HG03060 (cell line): ENCODE measurements around the gene SSNA1.

Experiments used
- ATAC-seq: cut with Tn5 transposase; IDR thresholded peaks from one replicate; pipeline ENCODE4 v1.9.1; 2021; ENCODE audit warnings: low read depth, moderate number of reproducible peaks; ENCODE audit not compliant: unreplicated experiment

The SSNA1 gene

DNA sequence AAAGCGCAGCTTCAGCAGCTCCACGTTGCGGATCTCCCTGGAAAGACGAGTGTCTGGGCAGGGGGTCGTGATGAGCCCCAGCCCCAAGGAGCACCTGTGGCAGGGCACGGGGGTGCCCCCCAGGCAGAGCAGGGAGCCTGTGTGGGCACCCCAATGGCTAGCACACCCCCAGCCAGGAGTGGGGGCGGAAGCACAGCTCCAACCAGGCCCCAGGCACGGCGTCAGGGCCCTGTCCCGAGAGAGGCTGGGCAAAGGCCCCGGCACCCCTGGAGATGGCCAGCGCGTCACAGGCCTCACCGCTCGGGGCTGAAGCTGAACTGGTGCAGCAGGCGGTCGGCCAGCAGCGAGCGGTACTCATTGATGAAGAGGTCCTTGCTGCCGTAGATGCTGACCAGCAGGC lies 8.0 kb upstream of the SSNA1 start:
- ATAC-seq = no peak

DNA sequence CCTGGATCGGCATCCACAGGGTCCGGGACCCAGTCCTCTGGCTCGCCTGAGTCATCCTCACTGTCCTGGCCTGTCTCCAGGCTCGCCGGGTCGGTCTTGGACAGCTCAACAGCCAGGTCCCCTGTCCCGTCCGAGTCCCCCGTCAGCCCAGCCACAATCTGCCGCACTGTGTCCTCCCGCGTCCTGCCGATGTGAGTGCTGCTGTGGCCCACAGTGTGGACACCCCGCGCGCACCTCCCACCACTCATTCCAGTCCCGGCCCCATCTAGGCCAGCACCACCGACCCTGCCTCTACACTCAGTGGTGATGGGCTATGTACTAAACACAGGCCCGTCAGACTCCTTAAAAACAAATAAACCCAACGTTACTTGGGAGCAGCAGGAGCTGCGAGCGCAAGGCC lies 6.8 kb upstream of the SSNA1 start:
- ATAC-seq = no peak

DNA sequence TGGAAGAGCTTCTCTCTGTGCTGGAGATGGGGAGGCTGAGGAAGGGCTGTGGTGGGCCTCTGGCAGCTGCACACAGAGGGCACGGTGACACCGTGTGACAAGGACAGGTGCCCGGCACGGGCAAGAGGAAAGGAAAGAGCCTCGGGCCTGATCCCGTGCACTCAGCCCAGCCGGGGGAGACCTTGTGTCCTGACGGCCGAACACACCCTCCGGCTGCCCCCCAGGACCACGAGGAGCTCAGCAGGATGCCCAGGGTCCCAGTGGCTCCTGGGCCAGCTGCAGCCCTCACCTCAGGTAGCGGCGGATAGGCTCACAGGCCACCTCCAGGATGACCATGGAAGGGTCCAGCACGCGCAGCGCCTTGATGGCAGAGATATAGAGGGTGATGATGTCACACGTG lies 5.6 kb upstream of the SSNA1 start:
- ATAC-seq = no peak

DNA sequence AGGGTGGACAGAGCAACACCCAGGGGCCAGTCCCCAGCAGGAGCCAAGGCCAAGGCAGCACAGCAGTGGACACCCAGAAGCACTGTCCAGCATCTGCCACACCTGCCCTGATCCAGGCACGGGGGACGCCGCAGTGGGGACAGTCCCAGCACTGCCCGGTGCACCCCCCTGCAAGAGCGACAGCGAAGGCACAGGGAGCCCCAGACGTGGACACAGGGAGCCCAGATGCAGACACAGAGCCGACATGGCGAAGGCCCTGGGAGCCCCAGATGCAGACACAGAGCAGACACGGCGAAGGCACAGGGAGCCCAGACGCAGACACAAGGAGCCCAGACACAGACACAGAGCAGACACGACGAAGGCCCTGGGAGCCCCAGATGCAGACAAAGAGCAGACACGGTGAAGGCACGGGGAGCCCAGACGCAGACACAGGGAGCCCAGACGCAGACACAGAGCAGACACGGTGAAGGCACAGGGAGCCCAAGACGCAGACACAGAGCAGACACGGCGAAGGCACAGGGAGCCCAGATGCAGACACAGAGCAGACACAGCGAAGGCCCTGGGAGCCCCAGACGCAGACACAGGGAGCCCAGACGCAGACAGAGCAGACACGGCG lies 4.4 kb upstream of the SSNA1 start:
- no peak for ATAC-seq

DNA sequence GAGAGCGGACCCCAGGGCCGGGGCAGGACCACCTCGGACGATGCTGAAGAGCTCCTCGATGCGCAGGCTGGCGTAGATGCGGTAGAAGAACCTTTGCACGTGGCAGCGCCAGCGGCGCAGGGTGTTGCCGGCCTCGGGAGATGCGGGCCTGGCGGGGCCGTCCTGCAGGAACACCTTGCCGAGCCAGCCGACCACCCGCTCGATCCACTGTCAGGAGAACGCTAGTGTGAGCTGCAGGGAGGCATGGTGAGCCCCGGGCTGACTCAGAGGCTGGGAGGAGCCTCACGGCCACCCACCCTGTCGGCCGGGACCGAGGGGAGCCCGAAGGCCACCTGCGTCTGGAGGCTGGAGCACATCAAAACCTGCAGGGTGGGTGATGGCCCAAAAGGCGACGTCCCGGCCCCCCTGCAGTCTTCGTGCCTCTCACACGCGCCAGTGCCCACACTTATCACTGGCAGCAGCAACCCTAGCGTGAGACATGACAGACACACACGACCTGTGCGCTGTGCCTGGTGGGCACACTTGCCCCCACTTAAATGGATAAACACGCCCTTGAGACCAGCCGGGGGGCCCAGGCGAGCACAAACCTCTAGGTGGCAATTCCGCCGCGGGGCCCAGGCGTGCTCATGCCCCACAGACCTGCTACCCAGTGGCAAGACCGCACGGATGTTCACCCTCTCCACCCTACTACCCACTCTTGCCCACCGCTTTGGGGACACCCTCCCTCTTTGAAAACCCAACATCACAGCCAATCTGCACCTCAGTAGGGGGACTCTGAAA lies 3.4 kb upstream of the SSNA1 start:
- ATAC-seq = no peak

DNA sequence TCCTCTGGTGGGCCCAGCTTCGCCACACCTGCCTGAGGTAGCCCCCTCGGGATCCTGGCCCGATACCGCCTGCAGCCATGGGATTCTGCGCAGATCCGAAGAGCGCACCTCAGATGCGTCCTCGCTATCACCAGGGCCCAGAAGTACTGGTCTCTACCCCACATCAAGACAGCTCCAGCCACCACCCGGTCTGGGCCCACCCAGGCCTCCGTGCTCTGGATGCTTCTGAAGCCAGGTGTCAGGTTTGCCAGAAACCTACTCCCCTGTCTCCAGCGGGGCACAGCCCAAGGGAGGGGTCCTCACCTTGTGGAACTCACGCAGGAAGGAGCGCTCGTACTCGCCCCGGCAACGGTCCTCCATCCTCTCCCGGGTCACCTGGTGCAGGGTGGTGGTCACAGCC lies 2.6 kb upstream of the SSNA1 start:
- no peak for ATAC-seq

DNA sequence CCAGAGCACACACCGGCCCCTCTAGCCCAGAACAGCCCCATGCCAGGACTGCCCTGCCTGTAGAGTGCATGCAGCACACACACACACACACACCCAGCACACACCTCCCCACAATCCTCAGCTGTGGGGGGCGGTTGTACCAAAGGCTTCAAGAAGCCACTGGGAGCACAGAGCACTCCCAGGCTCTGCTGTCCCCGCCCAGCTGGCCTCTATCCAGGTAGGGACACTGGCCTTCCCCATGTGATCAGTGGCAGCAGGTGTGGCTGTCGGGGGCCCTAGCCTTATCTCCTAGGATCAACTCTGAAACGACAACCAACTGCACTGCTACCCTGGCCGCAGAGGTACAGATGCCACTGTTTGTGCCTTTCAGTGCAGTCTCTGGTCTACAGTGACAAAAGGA lies 2.1 kb upstream of the SSNA1 start:
- no peak for ATAC-seq

DNA sequence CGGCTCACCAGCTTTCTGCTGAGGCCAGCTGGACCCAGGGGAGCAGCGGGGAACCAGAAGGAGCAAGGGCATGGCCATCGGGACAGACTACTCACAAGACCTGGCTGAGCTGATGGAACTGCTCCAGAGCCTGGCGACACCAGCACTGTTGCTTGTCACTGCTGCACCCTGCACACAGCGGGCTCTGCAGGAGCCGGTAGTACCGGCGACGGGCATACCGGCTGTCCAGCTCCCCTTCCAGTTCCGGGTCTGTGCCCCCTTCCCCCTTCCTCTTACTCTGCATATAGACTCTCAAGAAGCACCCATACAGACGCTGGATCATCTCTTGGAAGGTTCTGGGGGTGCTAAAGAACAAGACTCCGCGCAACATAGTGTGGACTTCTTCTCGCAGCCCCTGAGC lies 1.1 kb upstream of the SSNA1 start:
- no peak for ATAC-seq

DNA sequence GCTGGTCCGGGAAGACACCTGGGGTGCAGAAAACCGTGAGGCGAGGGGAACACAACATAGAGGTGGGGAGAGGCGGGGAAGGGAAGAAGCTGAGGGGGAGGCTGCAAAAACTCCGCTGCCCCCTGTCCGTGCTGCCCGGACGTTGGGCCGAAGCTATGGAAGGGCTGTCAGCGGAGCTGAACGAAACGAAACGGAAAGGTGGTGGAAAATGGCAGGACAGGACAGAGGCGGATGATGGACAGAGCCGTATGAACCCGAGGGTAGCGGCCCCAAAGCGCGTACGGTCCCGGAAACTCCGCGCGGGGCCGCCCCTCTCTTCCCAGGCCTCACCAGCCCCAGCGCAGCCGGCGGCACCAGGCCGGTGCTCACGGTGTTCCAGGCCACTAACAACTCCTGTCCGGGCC lies 388 bp upstream of the SSNA1 start:
- ATAC-seq = no peak

DNA sequence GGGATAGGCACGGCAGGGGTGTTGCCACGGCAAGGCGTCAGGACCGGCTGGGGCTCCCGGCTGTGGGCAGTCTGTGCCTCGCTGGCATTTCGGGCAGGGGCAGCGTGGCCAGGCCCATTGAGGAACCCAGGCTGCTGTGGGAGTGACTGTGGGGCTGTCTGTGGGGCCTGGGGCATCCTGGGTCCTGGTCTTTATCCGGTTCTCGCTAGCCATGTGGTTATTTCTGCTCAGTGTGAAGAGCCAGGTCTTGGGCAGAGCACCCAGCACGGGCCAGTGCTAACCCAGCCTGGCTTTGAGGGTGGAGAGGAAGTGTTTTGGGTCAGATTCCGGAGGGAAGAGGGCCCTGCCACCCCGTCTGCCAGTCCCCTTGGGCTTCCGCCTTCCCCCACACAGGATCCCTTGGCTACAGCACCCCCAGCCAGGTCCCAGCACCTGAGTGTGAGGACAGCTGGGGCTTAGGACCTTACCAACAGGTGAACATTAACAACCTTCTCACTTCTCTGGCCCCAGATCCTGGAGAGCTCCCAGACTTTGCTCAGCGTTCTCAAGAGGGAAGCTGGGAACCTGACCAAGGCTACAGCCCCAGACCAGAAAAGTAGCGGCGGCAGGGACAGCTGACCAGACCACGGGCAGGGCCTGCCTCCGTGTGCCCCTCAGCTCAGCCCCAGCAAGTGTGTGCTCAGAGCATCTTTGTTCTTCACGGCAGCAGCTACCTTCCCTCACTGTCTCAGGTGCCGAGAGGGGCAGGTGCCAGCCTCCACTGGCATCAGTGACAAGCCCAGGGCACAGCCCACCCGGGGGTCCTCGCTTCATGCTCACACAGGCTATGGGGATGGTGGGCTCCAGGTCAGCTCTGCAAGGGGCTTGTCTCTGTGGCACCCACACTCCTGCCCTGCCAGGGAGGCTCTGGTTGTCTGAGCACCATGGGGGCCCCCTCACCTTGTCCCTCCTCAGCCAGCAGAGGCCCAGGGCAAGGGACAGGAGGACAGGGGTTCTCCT lies 1.1 kb downstream of the SSNA1 start:
- ATAC-seq = no peak

DNA sequence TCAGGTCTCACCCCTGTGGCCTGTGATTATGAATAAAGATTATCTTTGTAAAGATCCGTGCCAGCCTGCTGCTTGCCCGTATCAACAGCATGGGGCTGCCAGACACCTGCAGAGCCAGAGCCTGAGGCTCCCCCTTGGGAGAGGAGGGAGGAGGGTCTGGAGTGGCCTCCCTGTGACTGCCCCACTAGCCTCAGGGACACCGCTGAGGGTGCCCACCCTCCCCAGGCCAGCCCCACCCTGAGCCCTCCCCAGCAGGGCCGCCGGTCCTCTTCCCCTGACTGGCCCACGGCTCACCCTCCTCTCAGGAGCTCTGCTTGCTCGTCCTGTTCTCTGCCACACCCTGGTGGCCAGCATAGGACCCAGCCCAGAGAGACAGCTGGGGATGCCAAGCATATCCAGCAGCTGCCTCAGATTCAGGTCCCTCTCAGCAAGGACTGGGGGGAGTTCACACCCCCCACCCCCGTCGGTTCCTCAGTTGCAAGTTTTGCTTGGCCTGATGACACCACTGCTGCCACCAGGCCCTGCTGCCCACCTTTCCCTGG lies 1.9 kb downstream of the SSNA1 start:
- no peak for ATAC-seq

DNA sequence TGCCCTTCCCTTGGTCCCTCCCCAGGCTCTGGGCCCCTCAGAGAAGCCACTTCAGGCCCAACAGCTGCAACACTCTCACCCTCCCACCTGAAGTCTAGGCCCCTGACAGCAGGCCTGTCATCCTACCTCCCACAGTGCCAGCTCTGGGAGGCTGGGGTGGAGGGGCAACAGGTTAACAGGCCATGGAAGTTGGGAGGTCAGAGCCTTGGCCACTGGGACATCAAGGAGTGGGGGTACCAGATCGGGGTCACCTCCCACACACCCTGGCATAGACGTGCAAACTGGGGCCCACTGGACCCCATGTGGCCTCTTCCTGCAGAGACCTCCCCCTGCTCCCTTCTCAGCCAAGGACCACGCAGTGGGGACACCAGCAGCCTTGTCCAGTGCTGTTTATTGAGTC lies 2.8 kb downstream of the SSNA1 start:
- ATAC-seq = no peak

DNA sequence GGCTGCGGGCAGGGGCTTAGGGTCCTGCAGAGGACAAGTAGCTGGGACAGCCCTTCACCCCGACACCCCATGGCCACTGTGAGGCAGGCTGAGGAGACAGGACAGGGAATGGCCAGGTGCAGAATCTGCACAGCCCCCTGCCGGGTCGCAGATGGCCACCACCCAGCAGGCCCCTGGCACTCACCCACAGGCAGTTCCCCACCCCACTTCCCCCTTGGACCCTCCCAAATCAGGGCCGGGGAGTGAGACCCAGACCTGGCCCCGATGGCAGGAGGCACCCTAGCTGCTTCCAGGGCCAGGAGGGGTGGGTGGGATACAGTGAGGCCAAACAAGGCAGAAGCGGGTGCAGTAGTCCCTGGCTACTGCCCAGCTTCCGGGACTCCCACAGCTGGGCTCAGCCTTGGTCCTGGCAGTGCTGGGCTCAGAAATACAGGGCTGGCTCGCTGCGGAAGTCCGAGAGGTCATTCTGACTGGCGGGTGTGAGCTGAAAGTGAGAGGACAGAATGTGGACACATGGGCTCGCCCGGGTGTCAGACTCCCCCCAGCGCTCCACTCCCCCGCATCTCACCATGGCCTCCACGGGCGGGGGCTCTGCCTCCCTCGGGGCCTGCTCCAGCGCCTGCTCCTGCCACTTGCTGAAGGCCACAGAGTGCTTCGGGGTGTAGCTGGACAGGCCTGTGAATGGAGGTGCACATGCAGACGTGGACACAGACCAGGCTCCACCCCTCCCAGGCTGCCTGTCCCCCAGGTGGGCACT lies 3.4 kb downstream of the SSNA1 start:
- ATAC-seq = no peak

DNA sequence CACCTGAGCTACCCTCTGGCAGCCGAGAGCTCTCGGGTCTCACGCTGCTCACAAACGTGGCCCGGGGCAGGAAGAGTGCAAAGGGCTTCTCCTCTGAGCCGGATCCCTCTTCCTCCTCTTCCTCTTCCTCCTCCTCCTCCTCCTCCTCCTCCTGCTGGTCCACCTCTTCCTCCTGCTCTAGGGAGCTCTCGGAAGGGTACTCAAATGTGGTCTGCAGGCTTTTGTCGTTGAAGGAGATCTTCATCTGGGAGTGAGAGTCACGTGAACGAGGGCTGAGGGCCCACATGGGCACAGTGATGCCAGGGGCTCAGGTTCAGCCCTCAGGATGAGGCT lies 3.9 kb downstream of the SSNA1 start:
- ATAC-seq = no peak

DNA sequence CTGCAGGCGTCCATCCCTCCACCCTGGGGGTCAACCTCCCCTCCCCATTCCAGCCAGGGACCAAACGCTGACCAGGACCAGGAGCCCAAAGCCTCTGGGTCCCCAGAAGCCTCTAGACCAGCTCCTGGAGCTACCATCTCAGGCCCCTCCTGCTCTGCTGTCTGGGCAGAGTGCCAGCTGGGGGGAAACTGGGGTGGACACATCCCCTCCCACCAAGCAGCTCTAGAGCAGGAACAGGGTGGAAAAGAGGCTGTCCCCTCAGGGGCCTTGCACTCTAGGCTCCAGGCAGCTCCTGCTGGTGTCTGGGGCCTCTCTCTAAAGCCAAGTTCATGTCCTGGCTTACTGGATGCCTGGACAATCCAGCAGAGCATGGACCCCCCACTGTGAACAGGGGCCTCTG lies 4.4 kb downstream of the SSNA1 start:
- ATAC-seq = no peak

DNA sequence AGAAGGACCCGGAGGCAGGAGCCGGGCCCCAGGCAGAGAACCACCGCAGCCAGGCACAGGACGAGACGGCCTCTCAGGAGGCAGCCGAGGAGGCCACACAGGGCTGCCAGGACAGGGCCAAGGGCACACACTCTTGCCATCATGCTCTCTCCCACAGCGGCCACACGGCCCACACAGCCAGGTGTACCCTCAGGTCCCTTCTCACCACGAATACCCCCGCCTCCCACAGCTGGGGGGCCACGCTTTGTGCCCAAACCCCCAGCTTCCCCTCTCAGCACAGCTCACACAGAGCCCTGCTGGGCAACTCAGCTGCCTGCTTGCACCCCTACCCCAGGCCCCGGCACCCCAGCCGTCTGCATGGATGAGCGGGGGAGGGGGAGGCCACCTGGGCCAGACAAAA lies 5.3 kb downstream of the SSNA1 start:
- ATAC-seq = no peak

DNA sequence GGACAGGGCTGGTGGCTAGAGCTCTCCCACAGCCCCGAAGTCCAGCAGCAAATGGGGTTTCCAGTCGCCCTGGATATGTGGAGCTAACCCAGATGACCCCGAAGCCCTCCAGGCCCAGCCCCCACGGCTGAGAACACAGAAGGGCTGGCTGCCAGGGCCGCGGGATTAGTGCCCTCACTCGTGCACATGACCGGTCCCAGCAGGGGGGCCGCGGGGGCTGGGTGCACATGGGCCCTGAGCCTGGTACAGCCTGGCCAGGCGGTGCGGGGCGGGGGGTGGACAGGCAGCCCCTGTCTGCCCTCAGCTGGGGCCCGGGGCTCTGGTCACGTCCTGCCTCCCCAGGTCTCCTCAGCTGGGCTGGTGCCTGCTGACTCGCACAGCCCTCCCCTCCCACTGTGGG lies 5.9 kb downstream of the SSNA1 start:
- ATAC-seq = no peak

DNA sequence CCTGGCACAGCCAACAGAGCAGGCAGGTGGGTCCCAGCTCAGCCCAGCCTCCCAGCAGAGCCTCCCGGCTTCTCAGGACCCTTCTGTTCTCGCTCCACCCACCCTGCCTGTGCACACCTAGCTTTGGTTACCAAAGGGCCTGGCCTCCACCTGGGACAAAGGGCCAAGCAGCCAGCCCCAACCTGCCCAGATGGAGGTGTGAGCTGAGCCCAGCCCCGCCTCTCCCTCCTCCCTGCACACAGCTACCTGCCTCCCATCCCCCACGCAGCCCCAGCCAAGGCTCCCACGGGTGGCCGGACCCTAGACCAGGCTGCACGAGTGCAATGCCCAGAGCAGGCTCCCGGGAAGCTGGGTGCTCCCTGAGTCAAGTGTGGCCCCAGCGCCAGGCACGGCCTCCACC lies 6.4 kb downstream of the SSNA1 start:
- no peak for ATAC-seq

DNA sequence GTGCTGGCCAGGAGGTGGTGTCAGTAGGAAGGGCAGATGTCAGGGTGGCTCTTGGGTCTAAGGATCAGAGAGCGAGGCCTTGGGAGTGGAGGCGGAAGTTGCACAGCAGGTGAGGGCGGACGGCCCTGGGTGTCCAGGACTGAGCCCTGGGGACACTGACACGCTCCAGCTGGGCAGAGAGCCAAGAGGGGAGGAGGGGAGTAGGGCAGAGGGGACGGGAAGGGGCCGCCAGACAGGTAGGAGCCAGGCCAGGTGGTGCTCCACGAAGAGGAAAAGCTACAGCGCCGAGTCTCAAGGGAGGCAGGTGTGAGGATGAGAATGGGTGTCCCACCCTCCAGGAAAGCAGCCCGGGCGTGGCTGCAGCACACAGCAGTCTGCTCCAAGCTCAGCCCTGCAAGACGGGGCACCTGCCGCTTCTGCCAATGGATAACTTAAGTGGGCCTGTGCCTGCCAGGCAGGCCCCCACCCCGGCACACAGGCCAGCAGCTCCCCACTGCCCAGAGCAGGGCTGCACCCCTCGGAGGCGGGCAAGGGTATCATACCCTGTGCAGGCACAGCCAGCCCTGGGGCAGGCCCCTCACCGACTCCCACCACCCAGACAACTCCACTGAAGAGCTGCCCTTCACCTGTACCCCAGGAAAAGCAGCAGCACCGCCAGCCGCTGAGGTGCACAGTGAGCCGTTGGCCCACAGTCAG lies 7.2 kb downstream of the SSNA1 start:
- ATAC-seq = no peak
